Fibroblast of lung (primary cell): ENCODE results near the gene C5orf46. TPM values are rescaled to one million over a fixed set of nuclear protein-coding genes. Genes with fewer than 3 reads are reported as not detected.

Experiments
- DNase-seq, 2 donors: peaks; one replicate each; pipeline versions ENCODE4 v3.0.0 to v3.0.0-alpha.2; 2010; ENCODE audit warnings: low read depth in 2 of 2
- H2AFZ ChIP-seq: 2 replicates; pipeline ENCODE4 v1.5.1; 2012; ENCODE audit warnings: low read length, control low read depth, inconsistent platforms
- H3K27ac ChIP-seq: 2 replicates; pipeline ENCODE4 v1.5.1; 2011; ENCODE audit warnings: low read length, control low read depth; ENCODE audit not compliant: insufficient read depth
- H3K27me3 ChIP-seq: 2 replicates; pipeline ENCODE4 v1.5.1; 2011; ENCODE audit warnings: mild to moderate bottlenecking, low read length; ENCODE audit not compliant: control insufficient read depth, insufficient read depth
- H3K36me3 ChIP-seq: 2 replicates; pipeline ENCODE4 v1.5.1; 2011; ENCODE audit warnings: low read length; ENCODE audit not compliant: control insufficient read depth, insufficient read depth
- H3K4me1 ChIP-seq: 2 replicates; pipeline ENCODE4 v1.5.1; 2011; ENCODE audit warnings: low read length; ENCODE audit not compliant: control insufficient read depth, insufficient read depth; ENCODE audit errors: extremely low read depth
- H3K4me2 ChIP-seq: 2 replicates; pipeline ENCODE4 v1.5.1; 2011; ENCODE audit warnings: low read length, control low read depth; ENCODE audit not compliant: insufficient read depth; ENCODE audit errors: extremely low read depth
- H3K4me3 ChIP-seq, 4 experiments: fragments of 200-600 bp in 1 of 4; sonication (generic) in 1 of 4; replicated peaks in 1 of 4; 2 replicates each; pipeline ENCODE4 v1.5.1; 2011 to 2016; ENCODE audit warnings: low read length in 4 of 4, low read depth in 3 of 4, mild to moderate bottlenecking in 3 of 4, control low read depth in 2 of 4, inconsistent platforms in 1 of 4, mixed read lengths in 1 of 4; ENCODE audit not compliant: insufficient read depth in 1 of 4; ENCODE audit errors: control extremely low read depth in 1 of 4
- H3K79me2 ChIP-seq: 2 replicates; pipeline ENCODE4 v1.5.1; 2012; ENCODE audit warnings: mild to moderate bottlenecking, low read length, inconsistent platforms; ENCODE audit not compliant: control insufficient read depth, insufficient read depth
- H3K9ac ChIP-seq: 2 replicates; pipeline ENCODE4 v1.5.1; 2011; ENCODE audit warnings: mild to moderate bottlenecking, low read length, control low read depth; ENCODE audit not compliant: insufficient read depth
- H3K9me3 ChIP-seq: 2 replicates; pipeline ENCODE4 v1.5.1; 2012; ENCODE audit warnings: low read depth, low read length; ENCODE audit not compliant: control insufficient read depth, insufficient read depth
- H4K20me1 ChIP-seq: 2 replicates; pipeline ENCODE4 v1.5.1; 2011; ENCODE audit warnings: low read length; ENCODE audit not compliant: control insufficient read depth, insufficient read depth; ENCODE audit errors: extremely low read depth
- CTCF ChIP-seq, 2 donors: IDR thresholded peaks in 1 of 2; conservative IDR thresholded peaks in 1 of 2; 1 replicate in 1 of 2; 2 replicates in 1 of 2; pipeline ENCODE4 v1.5.1; 2011 to 2012; ENCODE audit warnings: low read length in 2 of 2, control low read depth in 1 of 2, inconsistent platforms in 1 of 2, low read depth in 1 of 2, mild to moderate bottlenecking in 1 of 2
- EZH2 ChIP-seq: IDR thresholded peaks from 2 replicates; pipeline ENCODE4 v1.5.1; 2012; ENCODE audit warnings: low read length, control low read depth, mild to moderate bottlenecking; ENCODE audit errors: missing control alignments
- polyA plus RNA-seq, 2 donors: library from polyadenylated mRNA; depleted of rRNA in 1 of 2; stranded (reverse) in 1 of 2; unstranded in 1 of 2; fragments of >200 nt; gene quantifications; 2 replicates each; pipeline ENCODE4 v1.2.1, GENCODE V29; 2011 to 2012; ENCODE audit warnings: missing spikeins in 1 of 2
- total RNA-seq: library from RNA; depleted of rRNA; stranded (reverse); fragments of >200 nt; gene quantifications from 2 replicates; pipeline ENCODE4 v1.2.1, GENCODE V29; 2014

C5orf46 gene
- total and polyA plus RNA-seq, 2 donors (not counting 1 experiment from before 2014, with no cell fraction given) = not detected

DNA sequence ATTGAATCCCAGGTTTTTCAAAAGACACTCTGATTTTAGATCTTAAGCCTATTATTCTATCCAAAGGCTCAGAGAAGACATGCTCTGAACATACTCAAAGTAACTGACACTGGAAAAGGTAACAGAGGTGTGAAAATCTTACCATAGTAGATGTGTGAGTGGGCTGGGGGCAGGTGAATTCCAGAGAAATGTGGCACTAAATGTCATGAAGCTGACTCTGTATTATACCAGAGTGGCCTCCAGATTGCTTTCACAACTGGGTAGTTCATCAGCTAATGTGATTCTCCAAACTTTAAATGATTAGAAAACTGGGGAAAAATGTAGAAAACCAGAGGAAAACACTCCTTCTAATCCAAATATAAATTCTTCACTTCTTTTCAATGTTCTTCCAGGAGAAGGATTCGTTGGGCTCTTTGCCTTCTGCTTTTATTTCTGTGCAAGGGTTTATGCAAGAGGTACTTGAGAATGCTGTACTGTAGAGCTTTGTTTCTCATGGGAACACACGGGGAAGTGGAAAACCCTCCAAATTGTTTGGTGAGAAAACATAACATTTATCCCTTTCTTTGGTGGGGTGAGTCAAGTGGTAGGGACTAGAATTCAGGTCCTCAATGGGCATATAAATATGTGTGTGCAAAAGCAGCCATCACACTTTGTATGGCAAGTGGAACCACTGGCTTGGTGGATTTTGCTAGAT lies 28.1 kb downstream of the C5orf46 start, which contains the start of gene SCGB3A2:
TSS of gene SCGB3A2 (plus strand) at position 646 of the 694 bp plus-strand sequence. CDS start 93 bp downstream, outside the sequence.
- H4K20me1 ChIP-seq = no peaks in the 10 kb centered on the region
- H3K4me3 ChIP-seq = no peak within 1 kb of the TSS
- H3K79me2 ChIP-seq = no peaks in the 10 kb centered on the region
- H3K9ac ChIP-seq = no peak within 1 kb of the TSS
- no peaks in the 10 kb centered on the region for H3K36me3 ChIP-seq
- DNase-seq = no peak
- no peak within 1 kb of the TSS for H3K4me2 ChIP-seq
- no peaks in the 10 kb centered on the region for H3K9me3 ChIP-seq
- no peaks in the 10 kb centered on the region for H3K27me3 ChIP-seq
- H2AFZ ChIP-seq = no peak within 1 kb of the TSS
- no peaks in the 10 kb centered on the region for H3K4me1 ChIP-seq
- no peak for TF ChIP-seq CTCF (conservative IDR thresholded peaks at IDR 0.05 in 1 of 2, IDR thresholded peaks at IDR 0.05 in 1 of 2; ENCODE audit: low read depth in 1 of 2, low read length in 2 of 2)
- no peak for TF ChIP-seq EZH2
- no peak within 1 kb of the TSS for H3K27ac ChIP-seq

- Histone ChIP-seq H3K79me2 (no peaks in the 10 kb centered on the region), H3K27me3 (no peaks in the 10 kb centered on the region), H3K4me2 (no peak overlapping the region), H3K27ac (no peak overlapping the region), H3K4me1 (no peaks in the 10 kb centered on the region), H3K4me3 (no peak overlapping the region), H3K9ac (no peak overlapping the region), H3K36me3 (no peaks in the 10 kb centered on the region), H4K20me1 (no peaks in the 10 kb centered on the region), H2AFZ (no peak overlapping the region), H3K9me3 (no peaks in the 10 kb centered on the region)
- no peak for TF ChIP-seq CTCF (conservative IDR thresholded peaks at IDR 0.05 in 1 of 2, IDR thresholded peaks at IDR 0.05 in 1 of 2; ENCODE audit: low read depth in 1 of 2, low read length in 2 of 2)
- TF ChIP-seq EZH2 = no peak
- no peak for DNase-seq
Observed at GRCh38 chr5:147876626-147877025, 29.7 kb downstream of the C5orf46 start.

DNA sequence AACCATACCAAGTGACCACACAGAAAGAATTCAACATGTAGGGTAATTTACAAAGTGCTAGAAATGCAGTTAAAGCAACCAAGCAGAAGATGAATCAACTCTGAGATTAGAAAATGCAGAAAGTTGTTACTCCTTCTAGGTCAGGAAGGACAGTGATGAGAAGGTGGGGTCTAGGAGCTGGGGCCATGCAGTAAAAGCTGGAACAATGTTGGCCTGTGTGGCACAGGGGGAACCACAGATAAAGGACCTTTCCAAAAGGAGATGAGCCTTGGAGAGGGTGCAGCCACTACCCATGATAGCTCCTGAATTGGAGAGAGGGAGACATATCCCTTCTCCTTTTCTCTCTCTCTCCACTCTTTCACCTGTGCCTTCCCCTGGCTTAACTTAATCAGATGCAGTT lies 30.2 kb downstream of the C5orf46 start:
- Histone ChIP-seq H3K79me2 (no peaks in the 10 kb centered on the region), H2AFZ (no peak overlapping the region), H4K20me1 (no peaks in the 10 kb centered on the region), H3K4me2 (no peak overlapping the region), H3K27me3 (no peaks in the 10 kb centered on the region), H3K4me3 (no peak overlapping the region), H3K9me3 (no peaks in the 10 kb centered on the region), H3K36me3 (no peaks in the 10 kb centered on the region), H3K27ac (no peak overlapping the region), H3K9ac (no peak overlapping the region), H3K4me1 (no peaks in the 10 kb centered on the region)
- DNase-seq = no peak
- no peak for TF ChIP-seq EZH2
- no peak for TF ChIP-seq CTCF (conservative IDR thresholded peaks at IDR 0.05 in 1 of 2, IDR thresholded peaks at IDR 0.05 in 1 of 2; ENCODE audit: low read depth in 1 of 2, low read length in 2 of 2)
